RWPE2 (cell line): ENCODE measurements around the gene BHLHE40.

Experiments
- ATAC-seq: fragments of 200-7000 bp; cut with Tn5 transposase; 3 replicates; pipeline ENCODE4 v1.9.1; 2021; ENCODE audit warnings: low read depth
- DNase-seq: peaks from one replicate; pipeline ENCODE4 v3.0.0-alpha.2; 2020; ENCODE audit warnings: low spot score
- H3K27ac ChIP-seq: fragments of 450-650 bp; 2 replicates; pipeline ENCODE4 v1.5.1; 2017; ENCODE audit warnings: mild to moderate bottlenecking; ENCODE audit not compliant: poor library complexity, severe bottlenecking
- H3K27me3 ChIP-seq: fragments of 250-450 bp; sonication (Bioruptor Pico); 2 replicates; pipeline ENCODE4 v1.5.1; 2021; ENCODE audit warnings: mild to moderate bottlenecking, moderate library complexity; ENCODE audit not compliant: insufficient read depth, poor library complexity, severe bottlenecking
- H3K36me3 ChIP-seq: fragments of 250-450 bp; sonication (Bioruptor Pico); 2 replicates; pipeline ENCODE4 v1.5.1; 2020; ENCODE audit warnings: low read depth, mild to moderate bottlenecking, moderate library complexity
- H3K4me1 ChIP-seq: fragments of 250-450 bp; sonication (Bioruptor Pico); 2 replicates; pipeline ENCODE4 v1.5.1; 2021; ENCODE audit warnings: mild to moderate bottlenecking, moderate library complexity; ENCODE audit not compliant: insufficient read depth, poor library complexity, severe bottlenecking
- H3K4me3 ChIP-seq: fragments of 250-450 bp; sonication (Bioruptor Pico); 2 replicates; pipeline ENCODE4 v1.5.1; 2021; ENCODE audit warnings: mild to moderate bottlenecking, moderate library complexity; ENCODE audit not compliant: severe bottlenecking
- H3K9me3 ChIP-seq: fragments of 250-450 bp; sonication (Bioruptor Pico); 2 replicates; pipeline ENCODE4 v1.5.1; 2021; ENCODE audit warnings: mild to moderate bottlenecking, moderate library complexity; ENCODE audit not compliant: severe bottlenecking
- CTCF ChIP-seq: fragments of 450-650 bp; IDR thresholded peaks from one replicate; pipeline ENCODE4 v1.5.1; 2017; ENCODE audit warnings: mild to moderate bottlenecking, moderate library complexity; ENCODE audit not compliant: poor library complexity, severe bottlenecking

Gene BHLHE40

GRCh38 chr3:4995500-4996053 lies 16.3 kb downstream of the BHLHE40 start:
- TF ChIP-seq CTCF: no peak
- Histone ChIP-seq H3K36me3 (no peaks in the 10 kb centered on the region), H3K27me3 (no peaks in the 10 kb centered on the region), H3K27ac (peak overlapping the region; percentile 98), H3K4me1 (peaks cover 47% of the 10 kb centered on the region), H3K4me3 (no peak overlapping the region), H3K9me3 (no peaks in the 10 kb centered on the region)
- peak; percentile 92 for DNase-seq
- peak; percentile 80 for ATAC-seq

GRCh38 chr3:4996223-4996765 lies 17.1 kb downstream of the BHLHE40 start:
- no peak for TF ChIP-seq CTCF
- DNase-seq: peak; percentile 7
- no peaks in the 10 kb centered on the region for H3K27me3 ChIP-seq
- no peak overlapping the region for H3K4me3 ChIP-seq
- no peaks in the 10 kb centered on the region for H3K9me3 ChIP-seq
- H3K4me1 ChIP-seq: peaks cover 48% of the 10 kb centered on the region
- no peak for ATAC-seq
- peak overlapping the region; percentile 98 for H3K27ac ChIP-seq
- H3K36me3 ChIP-seq: no peaks in the 10 kb centered on the region

- H3K4me3 ChIP-seq: no peak overlapping the region
- no peaks in the 10 kb centered on the region for H3K36me3 ChIP-seq
- H3K9me3 ChIP-seq: no peaks in the 10 kb centered on the region
- peaks cover 52% of the 10 kb centered on the region for H3K4me1 ChIP-seq
- TF ChIP-seq CTCF: no peak
- peak; percentile 8 for DNase-seq
- H3K27me3 ChIP-seq: no peaks in the 10 kb centered on the region
- H3K27ac ChIP-seq: peak overlapping the region; percentile 98
- ATAC-seq: no peak
These were observed 17.6 kb downstream of the BHLHE40 start for GRCh38 chr3:4996771-4997291.

- H3K4me1 ChIP-seq: peaks cover 54% of the 10 kb centered on the region
- no peaks in the 10 kb centered on the region for H3K9me3 ChIP-seq
- DNase-seq (peak; percentile 4), ATAC-seq (no peak)
- H3K27ac ChIP-seq: no peak overlapping the region
- no peaks in the 10 kb centered on the region for H3K36me3 ChIP-seq
- no peaks in the 10 kb centered on the region for H3K27me3 ChIP-seq
- TF ChIP-seq CTCF: no peak
- H3K4me3 ChIP-seq: no peak overlapping the region
These were observed 18.7 kb downstream of the BHLHE40 start for GRCh38 chr3:4997946-4998345.
